Mammary epithelial cell (primary cell): ENCODE measurements around the gene ZNF366.

ENCODE experiments used
- CTCF ChIP-seq, 2 donors: IDR thresholded peaks in 1 of 2; conservative IDR thresholded peaks in 1 of 2; 2 replicates each; pipeline ENCODE4 v1.5.1; 2011 to 2012; ENCODE audit warnings: inconsistent platforms in 2 of 2, low read length in 2 of 2, mild to moderate bottlenecking in 2 of 2, control low read depth in 1 of 2, low read depth in 1 of 2; ENCODE audit not compliant: insufficient read depth in 1 of 2; ENCODE audit errors: extremely low read depth in 1 of 2
- EZH2 ChIP-seq: IDR thresholded peaks from 2 replicates; pipeline ENCODE4 v1.6.1; 2012; ENCODE audit warnings: low read length, inconsistent platforms, borderline replicate concordance

- no peak for TF ChIP-seq CTCF (conservative IDR thresholded peaks at IDR 0.05 in 1 of 2, IDR thresholded peaks at IDR 0.05 in 1 of 2; ENCODE audit: extremely low read depth in 1 of 2, insufficient read depth in 1 of 2, low read depth in 1 of 2, low read length in 2 of 2)
- TF ChIP-seq EZH2, result no peak
Measured at GRCh38 chr5:72543365-72543764, 36.2 kb upstream of the ZNF366 start.
